ENCODE results near the gene BRINP1.

BRINP1 gene

DNA sequence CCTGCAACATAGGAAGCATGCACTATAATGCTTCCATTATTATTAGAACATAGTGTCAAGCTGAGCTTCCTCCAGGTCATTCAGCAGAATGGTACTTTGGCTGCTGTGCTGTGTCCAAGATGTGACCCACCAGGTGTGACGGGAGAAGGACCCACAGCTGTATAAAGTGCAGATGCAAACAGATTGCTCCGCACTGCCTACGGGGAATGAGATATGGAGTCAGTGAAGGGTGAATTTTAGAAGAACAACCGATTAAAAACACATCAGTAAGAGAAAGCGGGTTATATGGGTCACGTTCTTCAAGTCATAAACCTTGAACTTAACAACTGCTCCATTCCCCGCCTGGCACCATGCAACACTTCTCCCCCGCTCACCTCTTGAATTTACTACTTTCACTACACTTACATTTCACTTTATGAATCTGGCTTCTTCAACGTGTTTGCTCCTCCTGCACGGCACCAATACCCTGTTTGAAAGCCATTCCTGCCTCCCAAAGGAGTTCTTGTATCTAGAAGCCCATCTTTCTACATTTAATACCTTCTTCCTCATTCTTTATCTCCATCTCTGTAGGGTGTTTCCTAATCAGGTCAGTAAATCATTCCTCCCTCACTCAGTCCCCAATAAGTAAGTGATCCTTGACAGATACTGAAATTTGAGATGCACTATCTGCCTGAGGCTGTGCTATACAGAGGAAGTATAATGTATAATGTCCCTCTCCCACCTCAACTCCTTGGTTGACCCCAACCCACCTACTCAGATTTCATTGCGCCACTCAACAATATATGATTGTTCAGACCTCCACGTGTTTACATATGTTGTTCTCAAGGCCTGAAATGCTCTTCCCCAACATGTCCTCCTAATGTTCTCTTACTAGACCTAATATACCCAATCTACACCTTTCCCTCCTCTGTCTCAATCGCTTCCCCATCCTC lies 25.9 kb downstream of the BRINP1 start:
- DNase-seq, result no peak

GRCh38 chr9:119339056-119339455 lies 30.2 kb downstream of the BRINP1 start:
- no peak for DNase-seq

GRCh38 chr9:119337573-119337972 lies 31.7 kb downstream of the BRINP1 start:
- no peak for DNase-seq

DNA sequence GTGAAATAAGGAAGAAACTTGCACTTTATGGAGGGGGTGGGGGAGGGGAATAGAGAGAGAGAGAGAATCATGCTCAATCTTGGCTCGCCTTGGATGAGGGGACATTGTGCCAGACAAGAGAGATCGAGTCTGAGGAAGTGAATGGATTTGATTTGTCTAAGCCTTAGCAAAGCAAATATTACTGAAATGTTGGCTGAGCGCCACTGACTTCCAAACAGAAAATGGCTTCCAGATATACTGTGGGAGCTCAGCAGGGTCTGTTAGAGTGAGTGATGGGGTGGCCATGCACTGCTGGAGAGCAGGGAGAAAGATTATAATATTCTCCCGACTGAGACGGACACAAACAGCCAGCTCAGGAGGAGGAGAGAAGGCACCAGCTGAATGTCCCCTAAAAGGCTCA lies 34.5 kb downstream of the BRINP1 start:
- peak; percentile 64 for DNase-seq

DNA sequence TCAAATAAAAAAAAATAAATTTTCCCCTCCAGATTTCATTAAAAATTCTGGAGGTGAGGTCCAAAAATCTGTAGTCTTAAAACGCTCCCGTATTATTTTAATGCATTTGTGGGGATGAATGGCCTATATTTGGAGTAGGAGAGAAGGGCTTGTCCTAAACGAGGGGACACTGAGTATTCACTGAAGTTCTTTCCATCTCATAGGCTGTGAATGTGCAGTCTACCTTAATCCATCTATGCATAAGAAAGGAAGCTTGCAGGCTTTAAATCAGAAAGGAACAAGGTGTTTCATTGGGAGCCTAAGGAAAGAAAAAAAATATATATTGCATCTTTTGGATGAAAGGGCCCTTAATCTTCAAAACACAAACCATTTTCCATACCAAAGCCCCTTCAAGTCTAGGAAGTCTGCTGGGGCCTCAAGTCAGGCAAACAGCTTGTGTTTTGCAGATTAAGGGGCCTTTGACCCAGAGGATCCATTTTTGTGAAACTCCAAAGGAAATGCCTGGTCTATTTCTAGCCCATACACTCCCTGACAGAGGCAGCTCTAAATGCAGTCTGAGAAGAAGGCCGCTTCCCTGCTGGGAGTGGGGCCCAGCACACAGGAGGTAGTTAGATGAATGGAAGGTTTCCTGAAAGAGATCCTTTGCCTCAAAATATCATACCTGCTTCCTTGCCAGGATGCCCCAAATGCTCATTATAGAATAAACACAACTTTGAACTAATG lies 35.6 kb downstream of the BRINP1 start:
- no peak for DNase-seq

DNA sequence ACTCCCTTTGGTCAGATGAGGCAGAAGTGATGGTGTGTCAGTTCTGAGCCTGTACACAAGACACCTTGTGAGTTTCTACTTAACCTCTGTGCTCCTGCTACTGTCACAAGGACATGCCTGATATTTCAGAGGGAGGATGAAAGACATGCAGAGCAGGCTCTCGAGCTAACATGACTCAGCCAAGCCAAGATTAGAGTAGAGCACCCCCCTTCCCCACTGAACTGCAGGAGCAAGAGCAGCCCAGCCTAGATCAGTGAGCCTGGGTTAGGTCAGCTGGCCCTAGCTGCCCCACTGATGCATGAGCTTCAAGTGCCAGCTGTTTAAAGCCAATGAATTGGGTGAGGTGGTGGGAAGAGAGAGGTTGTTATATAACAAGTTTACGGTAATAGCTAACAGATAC lies 36.7 kb downstream of the BRINP1 start:
- DNase-seq, result no peak

DNA sequence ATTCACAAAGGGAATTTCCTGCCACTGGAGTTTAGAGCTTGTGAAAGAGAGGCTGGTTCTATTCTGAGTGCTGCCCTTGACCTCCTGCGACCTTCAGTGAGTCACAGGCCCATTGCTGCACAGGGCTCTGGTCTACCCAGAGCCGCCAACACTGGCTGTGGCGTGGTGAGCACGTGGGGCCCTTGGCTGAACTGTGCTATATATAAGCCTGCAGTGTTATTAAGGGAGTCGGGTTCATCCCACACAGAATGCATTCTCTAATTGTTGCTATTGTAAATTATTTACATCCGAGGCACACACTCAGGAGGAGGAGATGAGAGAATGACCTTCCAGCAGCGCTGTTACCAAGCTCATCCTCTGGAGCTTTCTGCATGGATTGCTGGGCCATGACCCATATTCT lies 47.1 kb downstream of the BRINP1 start:
- no peak for DNase-seq

DNA sequence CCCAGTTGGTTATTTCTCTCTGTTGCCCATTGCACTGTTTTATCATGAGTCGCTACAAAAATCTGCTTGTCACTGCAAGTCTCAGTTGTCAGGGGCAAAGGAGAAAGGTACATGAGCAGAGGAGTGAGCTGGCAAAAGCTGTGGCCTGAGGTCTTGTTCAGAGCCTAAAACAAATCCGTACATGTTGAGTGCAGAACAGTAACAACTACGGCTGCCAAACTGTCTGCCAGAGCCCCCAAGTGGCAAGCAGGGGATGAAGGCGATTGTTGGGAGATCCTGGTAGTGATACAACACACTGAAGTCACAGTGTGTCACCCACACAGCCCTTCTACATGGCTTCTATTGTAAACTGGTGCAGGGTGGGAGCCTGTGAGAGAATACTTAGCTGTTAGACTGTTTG lies 50.9 kb downstream of the BRINP1 start:
- DNase-seq, result no peak

DNA sequence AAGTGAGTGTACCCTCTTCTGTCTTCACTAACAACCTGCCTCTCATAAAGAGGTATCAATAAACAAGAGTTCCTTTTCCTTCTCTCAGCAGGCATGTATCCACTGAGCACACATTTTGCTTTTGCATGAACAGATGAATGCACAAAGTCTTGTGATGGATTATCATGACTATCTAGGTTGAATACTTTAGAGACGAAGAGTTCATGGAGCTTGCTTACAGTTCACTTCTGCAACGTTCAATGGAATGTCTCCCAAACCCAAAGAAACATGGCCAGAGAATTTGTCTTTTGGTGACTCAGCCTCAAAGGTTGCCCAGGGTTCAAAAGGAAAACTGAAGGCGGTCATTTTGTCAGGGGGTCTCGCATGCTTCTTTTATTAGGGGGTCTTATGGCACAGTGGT lies 55.4 kb downstream of the BRINP1 start:
- no peak for DNase-seq

- no peak for DNase-seq
Measured at GRCh38 chr9:119310741-119311140, 58.5 kb downstream of the BRINP1 start.

DNA sequence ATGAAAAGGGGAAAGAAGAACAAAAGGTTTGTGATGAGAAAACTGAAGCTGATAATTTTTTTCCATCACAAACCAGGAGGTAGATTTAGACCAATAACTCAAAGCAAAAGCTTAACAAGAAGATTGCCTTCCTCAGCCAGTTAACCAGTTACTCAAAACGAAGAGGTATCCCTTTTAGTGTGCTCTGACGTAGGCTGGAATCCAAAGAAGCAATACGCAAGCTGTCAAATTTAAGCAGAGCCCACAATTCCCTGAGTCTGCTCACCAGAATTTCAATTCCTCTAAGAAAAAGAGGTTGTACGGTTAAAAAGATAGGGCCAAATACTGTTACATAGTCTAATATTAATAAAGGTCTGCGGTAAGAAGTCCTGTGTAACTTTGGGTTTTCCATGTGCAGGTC lies 61.8 kb downstream of the BRINP1 start:
- no peak for DNase-seq

DNA sequence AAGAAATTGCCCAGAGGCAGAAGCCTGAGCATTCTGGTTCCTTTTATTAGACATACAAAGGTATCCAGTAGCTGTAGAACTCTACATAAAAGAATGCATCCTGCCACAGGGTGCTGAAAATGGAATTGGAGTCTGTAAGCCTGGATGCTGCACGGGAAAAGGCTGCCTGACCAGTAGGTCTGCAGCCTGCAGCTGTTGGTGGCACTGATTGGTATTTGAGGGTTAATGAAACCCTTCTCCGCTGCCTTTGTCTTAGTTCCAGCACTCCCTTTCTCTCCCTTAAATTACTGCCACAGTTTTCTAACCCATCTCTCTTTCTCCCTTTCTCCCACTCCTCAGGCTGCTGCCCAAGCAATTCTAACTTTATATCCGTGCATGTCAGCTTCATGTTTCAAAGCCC lies 64.7 kb downstream of the BRINP1 start:
- no peak for DNase-seq

GRCh38 chr9:119302988-119303698 lies 66.1 kb downstream of the BRINP1 start:
- no peak for DNase-seq

DNA sequence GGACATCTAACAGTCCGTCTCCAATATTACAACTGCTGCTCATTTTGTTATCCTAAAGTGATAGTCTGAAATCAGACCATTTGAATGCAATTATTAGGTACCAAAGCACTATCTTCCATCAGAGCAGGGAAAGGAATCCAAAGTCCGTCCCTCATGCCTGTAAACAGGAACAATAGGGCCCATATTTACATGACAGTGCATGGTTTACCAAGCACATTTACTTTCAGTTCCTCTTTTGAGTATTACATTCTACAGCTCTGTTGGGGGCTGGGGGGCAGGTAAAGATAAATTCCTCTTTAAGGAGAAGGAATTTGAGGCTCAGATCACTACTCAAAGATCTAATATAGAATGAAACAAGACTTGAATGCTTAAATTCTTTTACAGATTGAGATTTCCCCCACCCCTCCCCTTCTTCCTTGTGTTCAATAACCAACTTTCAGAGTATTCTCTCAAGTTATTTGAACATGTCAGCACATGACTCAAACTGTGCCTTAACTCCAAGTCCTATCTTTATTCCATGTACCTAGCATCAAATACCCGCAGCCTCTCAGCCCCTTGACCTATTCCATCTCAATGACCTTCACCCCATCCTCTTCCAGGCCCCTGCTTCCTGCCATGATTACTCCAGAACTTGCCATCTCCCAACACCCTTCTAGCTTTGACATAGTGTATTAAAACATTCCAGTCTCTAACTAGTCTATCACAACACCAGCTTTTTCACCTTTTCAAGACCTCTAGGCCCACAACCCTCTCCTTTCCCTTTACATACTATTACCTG lies 71.0 kb downstream of the BRINP1 start:
- DNase-seq, result no peak

GRCh38 chr9:119291554-119291953 lies 77.7 kb downstream of the BRINP1 start:
- DNase-seq, result no peak

- DNase-seq, result peak; percentile 1
Measured at GRCh38 chr9:119289740-119290433, 79.3 kb downstream of the BRINP1 start.

- no peak for DNase-seq
Measured at GRCh38 chr9:119284587-119285337, 84.5 kb downstream of the BRINP1 start.

GRCh38 chr9:119284118-119284517 lies 85.1 kb downstream of the BRINP1 start:
- DNase-seq, result peak; percentile 13

- no peak for DNase-seq
Measured at GRCh38 chr9:119283078-119283794, 86.0 kb downstream of the BRINP1 start.

GRCh38 chr9:119282476-119283077 lies 86.7 kb downstream of the BRINP1 start:
- no peak for DNase-seq
